Fibroblast of lung (primary cell): Measurements from ENCODE around the gene CLPTM1L.
"Not testable (repeated sequence)": the region's sequence is repeated elsewhere in the genome, so short reads cannot be mapped to it uniquely, and the experiment has no call there.

ENCODE experiments used
- EZH2 ChIP-seq: IDR thresholded peaks from 2 replicates; pipeline ENCODE4 v1.5.1; 2012; ENCODE audit warnings: low read length, control low read depth, mild to moderate bottlenecking; ENCODE audit errors: missing control alignments
- TF ChIP-seq, protein P1 (sequence below), 2 donors: IDR thresholded peaks in 1 of 2; conservative IDR thresholded peaks in 1 of 2; 1 replicate in 1 of 2; 2 replicates in 1 of 2; pipeline ENCODE4 v1.5.1; 2011 to 2012; ENCODE audit warnings: low read length in 2 of 2, control low read depth in 1 of 2, inconsistent platforms in 1 of 2, low read depth in 1 of 2, mild to moderate bottlenecking in 1 of 2

DNA sequence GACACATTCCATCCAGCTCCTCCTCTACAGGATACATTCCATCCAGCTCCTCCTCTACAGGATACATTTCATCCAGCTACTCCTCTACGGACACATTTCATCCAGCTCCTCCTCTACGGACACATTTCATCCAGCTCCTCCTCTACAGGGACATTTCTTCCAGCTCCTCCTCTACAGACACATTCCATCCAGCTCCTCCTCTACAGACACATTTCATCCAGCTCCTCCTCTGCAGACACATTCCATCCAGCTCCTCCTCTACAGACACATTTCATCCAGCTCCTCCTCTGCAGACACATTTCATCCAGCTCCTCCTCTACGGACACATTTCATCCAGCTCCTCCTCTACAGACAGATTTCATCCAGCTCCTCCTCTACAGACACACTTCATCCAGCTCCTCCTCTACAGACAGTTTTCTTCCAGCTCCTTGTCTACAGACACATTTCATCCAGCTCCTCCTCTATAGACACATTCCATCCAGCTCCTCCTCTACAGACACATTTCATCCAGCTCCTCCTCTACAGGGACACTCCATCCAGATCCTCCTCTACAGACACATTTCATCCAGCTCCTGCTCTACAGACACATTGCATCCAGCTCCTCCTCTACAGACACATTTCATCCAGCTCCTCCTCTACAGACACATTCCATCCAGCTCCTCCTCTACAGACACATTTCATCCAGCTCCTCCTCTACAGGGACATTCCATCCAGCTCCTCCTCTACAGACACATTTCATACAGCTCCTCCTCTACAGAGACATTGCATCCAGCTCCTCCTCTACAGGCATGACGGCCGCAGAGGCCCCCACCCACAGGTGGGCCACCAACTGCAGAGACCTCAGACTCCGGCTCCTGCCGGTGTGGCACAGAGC lies 16.4 kb downstream of the CLPTM1L start:
- TF ChIP-seq, protein P1, sequence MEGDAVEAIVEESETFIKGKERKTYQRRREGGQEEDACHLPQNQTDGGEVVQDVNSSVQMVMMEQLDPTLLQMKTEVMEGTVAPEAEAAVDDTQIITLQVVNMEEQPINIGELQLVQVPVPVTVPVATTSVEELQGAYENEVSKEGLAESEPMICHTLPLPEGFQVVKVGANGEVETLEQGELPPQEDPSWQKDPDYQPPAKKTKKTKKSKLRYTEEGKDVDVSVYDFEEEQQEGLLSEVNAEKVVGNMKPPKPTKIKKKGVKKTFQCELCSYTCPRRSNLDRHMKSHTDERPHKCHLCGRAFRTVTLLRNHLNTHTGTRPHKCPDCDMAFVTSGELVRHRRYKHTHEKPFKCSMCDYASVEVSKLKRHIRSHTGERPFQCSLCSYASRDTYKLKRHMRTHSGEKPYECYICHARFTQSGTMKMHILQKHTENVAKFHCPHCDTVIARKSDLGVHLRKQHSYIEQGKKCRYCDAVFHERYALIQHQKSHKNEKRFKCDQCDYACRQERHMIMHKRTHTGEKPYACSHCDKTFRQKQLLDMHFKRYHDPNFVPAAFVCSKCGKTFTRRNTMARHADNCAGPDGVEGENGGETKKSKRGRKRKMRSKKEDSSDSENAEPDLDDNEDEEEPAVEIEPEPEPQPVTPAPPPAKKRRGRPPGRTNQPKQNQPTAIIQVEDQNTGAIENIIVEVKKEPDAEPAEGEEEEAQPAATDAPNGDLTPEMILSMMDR (conservative IDR thresholded peaks at IDR 0.05 in 1 of 2, IDR thresholded peaks at IDR 0.05 in 1 of 2; ENCODE audit: low read depth in 1 of 2, low read length in 2 of 2): not testable (repeated sequence)
- TF ChIP-seq EZH2: not testable (repeated sequence)
